Measurements from ENCODE around the gene OR2T5.
"Not testable (repeated sequence)": the region's sequence is repeated elsewhere in the genome, so short reads cannot be mapped to it uniquely, and the experiment has no call there.

OR2T5 gene, protein sequence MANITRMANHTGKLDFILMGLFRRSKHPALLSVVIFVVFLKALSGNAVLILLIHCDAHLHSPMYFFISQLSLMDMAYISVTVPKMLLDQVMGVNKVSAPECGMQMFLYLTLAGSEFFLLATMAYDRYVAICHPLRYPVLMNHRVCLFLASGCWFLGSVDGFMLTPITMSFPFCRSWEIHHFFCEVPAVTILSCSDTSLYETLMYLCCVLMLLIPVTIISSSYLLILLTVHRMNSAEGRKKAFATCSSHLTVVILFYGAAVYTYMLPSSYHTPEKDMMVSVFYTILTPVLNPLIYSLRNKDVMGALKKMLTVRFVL

GRCh38 chr1:248488289-248488688 lies at the start of gene OR2T5:
Gene OR2T5 (plus strand): TSS chr1:248488589. CDS start chr1:248488589, 0 bp downstream.
- H3K9ac ChIP-seq (ENCODE audit: low read length); H3K4me3 ChIP-seq (ENCODE audit: insufficient read depth, low read length, poor library complexity, severe bottlenecking); H3K27me3 ChIP-seq (ENCODE audit: low read length); H2AFZ ChIP-seq (ENCODE audit: low read depth, low read length, severe bottlenecking); H3F3A ChIP-seq (ENCODE audit: insufficient read depth); H3K9me3 ChIP-seq (ENCODE audit: insufficient read depth, low read length); H4K20me1 ChIP-seq (ENCODE audit: low read depth, low read length); H3K4me2 ChIP-seq (ENCODE audit: low read depth, low read length, poor library complexity, severe bottlenecking); H3K27ac ChIP-seq (ENCODE audit: low read depth, low read length); H3K9me2 ChIP-seq (replicated peaks; ENCODE audit: insufficient read depth, low read length); H3K36me3 ChIP-seq (ENCODE audit: low read length); H3K79me2 ChIP-seq (ENCODE audit: insufficient read depth, low read length): not testable (repeated sequence)

GRCh38 chr1:248438668-248439067 lies 49.7 kb upstream of the OR2T5 start:
- H3K9ac ChIP-seq (ENCODE audit: low read length); H3K4me2 ChIP-seq (ENCODE audit: low read depth, low read length, poor library complexity, severe bottlenecking): not testable (repeated sequence)

GRCh38 chr1:248439283-248439682 lies 49.1 kb upstream of the OR2T5 start:
- H3K79me2 ChIP-seq (ENCODE audit: insufficient read depth, low read length); H3K9me3 ChIP-seq (ENCODE audit: insufficient read depth, low read length); H3K27me3 ChIP-seq (ENCODE audit: low read length): not testable (repeated sequence)

More at GRCh38 chr1:248438668-248439067, 49.7 kb upstream of the OR2T5 start:
- not testable (repeated sequence) for H2AFZ ChIP-seq (ENCODE audit: low read depth, low read length, severe bottlenecking); H3K9me3 ChIP-seq (ENCODE audit: insufficient read depth, low read length); H3K9me2 ChIP-seq (replicated peaks; ENCODE audit: insufficient read depth, low read length); H3F3A ChIP-seq (ENCODE audit: insufficient read depth); H3K27ac ChIP-seq (ENCODE audit: low read depth, low read length); H3K79me2 ChIP-seq (ENCODE audit: insufficient read depth, low read length); H3K4me3 ChIP-seq (ENCODE audit: insufficient read depth, low read length, poor library complexity, severe bottlenecking); H4K20me1 ChIP-seq (ENCODE audit: low read depth, low read length); H3K36me3 ChIP-seq (ENCODE audit: low read length); H3K27me3 ChIP-seq (ENCODE audit: low read length)

DNA sequence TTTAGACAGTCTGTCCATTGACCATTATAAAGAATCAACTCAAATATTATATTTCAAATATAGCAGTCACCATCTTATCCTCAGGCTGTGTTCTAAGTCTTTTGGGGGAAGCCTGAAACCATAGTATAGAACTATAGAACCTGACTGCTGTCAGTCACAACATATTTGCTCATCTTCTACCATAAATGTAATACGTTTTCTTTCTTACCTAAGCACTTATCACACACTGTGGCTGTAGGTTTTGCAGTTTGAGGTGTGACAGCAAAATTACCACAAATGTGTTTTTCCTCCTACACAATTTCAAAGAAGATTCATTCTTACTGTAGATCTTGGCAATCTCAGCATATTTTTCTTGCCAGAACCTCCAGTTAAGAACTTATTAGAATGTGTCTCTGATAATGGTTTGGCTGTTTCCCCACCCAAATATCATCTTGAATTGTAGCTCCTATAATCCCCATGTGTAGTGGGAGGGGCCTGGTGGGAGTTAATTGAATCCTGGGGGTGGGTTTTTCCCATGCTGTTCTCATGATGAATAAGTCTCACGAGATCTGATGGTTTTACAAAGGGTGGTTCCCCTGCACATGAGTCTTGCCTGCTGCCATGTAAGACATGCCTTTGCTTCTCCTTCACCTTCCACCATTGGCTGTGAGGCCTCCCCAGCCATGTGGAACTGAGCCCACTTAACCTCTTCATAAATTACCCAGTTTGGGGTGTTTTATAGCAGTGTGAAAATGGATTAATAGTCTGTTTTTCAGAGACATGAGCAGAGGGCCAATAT lies 45.7 kb upstream of the OR2T5 start:
- H3K36me3 ChIP-seq (ENCODE audit: low read length); H3K79me2 ChIP-seq (ENCODE audit: insufficient read depth, low read length); H3F3A ChIP-seq (ENCODE audit: insufficient read depth); H3K4me3 ChIP-seq (ENCODE audit: insufficient read depth, low read length, poor library complexity, severe bottlenecking); H3K9me3 ChIP-seq (ENCODE audit: insufficient read depth, low read length); H3K27ac ChIP-seq (ENCODE audit: low read depth, low read length); H3K4me2 ChIP-seq (ENCODE audit: low read depth, low read length, poor library complexity, severe bottlenecking); H3K9me2 ChIP-seq (replicated peaks; ENCODE audit: insufficient read depth, low read length); H4K20me1 ChIP-seq (ENCODE audit: low read depth, low read length); H3K9ac ChIP-seq (ENCODE audit: low read length); H2AFZ ChIP-seq (ENCODE audit: low read depth, low read length, severe bottlenecking); H3K27me3 ChIP-seq (ENCODE audit: low read length): not testable (repeated sequence)

More at GRCh38 chr1:248439283-248439682, 49.1 kb upstream of the OR2T5 start:
- H3K9ac ChIP-seq (ENCODE audit: low read length); H3K27ac ChIP-seq (ENCODE audit: low read depth, low read length); H3F3A ChIP-seq (ENCODE audit: insufficient read depth); H3K36me3 ChIP-seq (ENCODE audit: low read length); H4K20me1 ChIP-seq (ENCODE audit: low read depth, low read length); H3K4me3 ChIP-seq (ENCODE audit: insufficient read depth, low read length, poor library complexity, severe bottlenecking); H3K4me2 ChIP-seq (ENCODE audit: low read depth, low read length, poor library complexity, severe bottlenecking); H2AFZ ChIP-seq (ENCODE audit: low read depth, low read length, severe bottlenecking); H3K9me2 ChIP-seq (replicated peaks; ENCODE audit: insufficient read depth, low read length): not testable (repeated sequence)

- H4K20me1 ChIP-seq (ENCODE audit: low read depth, low read length); H3K9ac ChIP-seq (ENCODE audit: low read length); H3K9me2 ChIP-seq (replicated peaks; ENCODE audit: insufficient read depth, low read length); H3K27me3 ChIP-seq (ENCODE audit: low read length); H3K36me3 ChIP-seq (ENCODE audit: low read length); H3K4me2 ChIP-seq (ENCODE audit: low read depth, low read length, poor library complexity, severe bottlenecking); H3K4me3 ChIP-seq (ENCODE audit: insufficient read depth, low read length, poor library complexity, severe bottlenecking); H3F3A ChIP-seq (ENCODE audit: insufficient read depth); H3K9me3 ChIP-seq (ENCODE audit: insufficient read depth, low read length); H3K79me2 ChIP-seq (ENCODE audit: insufficient read depth, low read length); H3K27ac ChIP-seq (ENCODE audit: low read depth, low read length); H2AFZ ChIP-seq (ENCODE audit: low read depth, low read length, severe bottlenecking): not testable (repeated sequence)
Measured at GRCh38 chr1:248444603-248445002, 43.8 kb upstream of the OR2T5 start.

DNA sequence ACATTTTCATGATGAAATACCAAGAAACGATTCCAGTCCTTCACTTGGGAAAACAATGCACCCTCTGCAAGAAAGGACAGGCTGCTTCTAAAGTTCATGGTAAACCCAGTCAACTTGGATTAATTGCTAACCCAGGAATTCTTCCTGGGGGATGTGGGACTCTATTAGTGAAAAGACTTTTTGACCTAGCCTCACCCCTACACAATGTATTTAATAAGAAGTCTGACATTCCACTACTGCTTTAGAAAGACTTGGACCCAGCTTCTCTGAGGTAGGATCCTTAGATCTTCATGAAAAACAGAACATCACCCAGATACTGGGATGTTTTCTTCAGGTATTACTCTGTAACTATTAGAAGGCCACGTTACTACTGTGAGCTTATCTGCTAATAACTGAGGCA lies 43.0 kb upstream of the OR2T5 start, which contains the start of gene OR2T2:
OR2T2 (plus strand) TSS at position 239 of the 400 bp plus-strand sequence. CDS start 7,161 bp downstream, outside the sequence.
- H3F3A ChIP-seq (ENCODE audit: insufficient read depth); H3K4me3 ChIP-seq (ENCODE audit: insufficient read depth, low read length, poor library complexity, severe bottlenecking); H4K20me1 ChIP-seq (ENCODE audit: low read depth, low read length); H3K9me2 ChIP-seq (replicated peaks; ENCODE audit: insufficient read depth, low read length); H3K36me3 ChIP-seq (ENCODE audit: low read length); H3K9ac ChIP-seq (ENCODE audit: low read length); H3K9me3 ChIP-seq (ENCODE audit: insufficient read depth, low read length); H3K4me2 ChIP-seq (ENCODE audit: low read depth, low read length, poor library complexity, severe bottlenecking); H3K27ac ChIP-seq (ENCODE audit: low read depth, low read length); H3K79me2 ChIP-seq (ENCODE audit: insufficient read depth, low read length); H2AFZ ChIP-seq (ENCODE audit: low read depth, low read length, severe bottlenecking); H3K27me3 ChIP-seq (ENCODE audit: low read length): not testable (repeated sequence)

DNA sequence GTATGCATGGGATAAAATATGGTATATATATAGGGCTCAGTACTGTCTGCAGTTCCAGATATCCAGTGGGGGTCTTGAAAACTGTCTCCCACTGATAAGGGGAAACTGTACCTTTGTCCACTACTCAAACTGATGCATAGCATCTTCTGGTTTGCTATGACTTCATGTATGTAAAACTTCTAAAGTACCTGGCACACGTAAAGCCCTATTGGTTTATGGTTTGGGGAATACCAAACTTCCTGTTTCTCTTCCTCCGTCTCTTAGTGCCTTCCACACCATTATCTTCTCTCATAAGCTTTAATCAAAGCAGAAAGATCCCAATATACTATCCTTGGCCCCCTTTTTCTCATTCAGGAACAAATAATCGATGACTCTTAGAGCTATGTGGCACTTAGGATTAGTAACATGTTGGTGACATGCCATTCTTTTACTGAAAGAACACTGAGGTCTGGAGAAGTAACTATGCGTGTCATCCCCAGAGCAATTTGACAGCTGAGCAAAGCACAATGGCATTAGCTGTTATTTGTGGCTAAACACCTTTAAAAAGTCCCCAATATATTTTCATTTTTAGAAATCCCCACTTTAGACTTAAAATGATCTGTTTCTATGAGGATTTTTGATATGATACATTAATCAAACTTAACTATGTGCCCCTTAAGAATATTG lies 39.8 kb upstream of the OR2T5 start:
- H3K27ac ChIP-seq (ENCODE audit: low read depth, low read length); H3K4me2 ChIP-seq (ENCODE audit: low read depth, low read length, poor library complexity, severe bottlenecking); H4K20me1 ChIP-seq (ENCODE audit: low read depth, low read length); H3K4me3 ChIP-seq (ENCODE audit: insufficient read depth, low read length, poor library complexity, severe bottlenecking); H3F3A ChIP-seq (ENCODE audit: insufficient read depth); H3K27me3 ChIP-seq (ENCODE audit: low read length); H3K9me3 ChIP-seq (ENCODE audit: insufficient read depth, low read length); H3K9me2 ChIP-seq (replicated peaks; ENCODE audit: insufficient read depth, low read length); H3K36me3 ChIP-seq (ENCODE audit: low read length); H2AFZ ChIP-seq (ENCODE audit: low read depth, low read length, severe bottlenecking); H3K9ac ChIP-seq (ENCODE audit: low read length); H3K79me2 ChIP-seq (ENCODE audit: insufficient read depth, low read length): not testable (repeated sequence)
